HCT116 (cell line): ENCODE measurements around the gene DNAJC8. TPM values are rescaled to one million over a fixed set of nuclear protein-coding genes. Genes with fewer than 3 reads are reported as not detected.

Experiments used
- ATAC-seq: fragments of 200-7000 bp; cut with Tn5 transposase; 2 replicates; pipeline ENCODE4 v1.9.1; 2020; ENCODE audit warnings: mild to moderate bottlenecking, moderate library complexity
- BruUV-seq: library from RNA; stranded (reverse); fragments of 400-500 nt; replicated peaks from 2 replicates; lab custom pipeline; 2021; lab: Mats Ljungman, UMichigan
- CTCF ChIA-PET: fragments of 300-600 bp; sonication (Branson Sonifier 250); formaldehyde crosslinking; loops from one replicate; lab custom pipeline; 2021; ENCODE audit warnings: antibody characterized with exemption; lab: Charles Lee
- POLR2A ChIA-PET: fragments of 300-600, 350-600 bp; sonication (Branson Sonifier 250); formaldehyde crosslinking; loops from one replicate; lab custom pipeline; 2021; ENCODE audit warnings: antibody characterized with exemption; lab: Charles Lee
- RAD21 ChIA-PET, 2 experiments: fragments of 300-600 bp; sonication (Branson Sonifier 250); formaldehyde crosslinking; loops; one replicate each; lab custom pipeline; 2023; ENCODE audit warnings: low total read pairs in 2 of 2; ENCODE audit not compliant: uncharacterized antibody in 2 of 2, unreplicated experiment in 2 of 2, low non-redundant PET in 1 of 2; lab: Charles Lee
- DNase-seq: peaks from one replicate; pipeline ENCODE4 v3.0.0-alpha.2; 2010; ENCODE audit warnings: low read depth, low spot score
- H2AFZ ChIP-seq: fragments of 200-600 bp; shearing (Covaris generic), sonication (generic); 2 replicates; pipeline ENCODE4 v1.6.1; 2017; ENCODE audit warnings: low read depth, mixed run types, mixed read lengths, antibody characterized with exemption, low read length; ENCODE audit not compliant: poor library complexity, severe bottlenecking
- H3K27ac ChIP-seq: 2 replicates; pipeline ENCODE4 v1.5.1; 2012; ENCODE audit warnings: low read depth, low read length
- H3K27me3 ChIP-seq: fragments of 200-600 bp; sonication (generic); 2 replicates; pipeline ENCODE4 v1.6.1; 2016; ENCODE audit warnings: mixed run types, low read length, mixed read lengths; ENCODE audit not compliant: insufficient read depth
- H3K36me3 ChIP-seq, 2 experiments: fragments of 200-500 bp in 1 of 2; fragments of 200-600 bp in 1 of 2; sonication (Bioruptor generic) in 1 of 2; sonication (generic) in 1 of 2; 2 replicates each; pipeline versions ENCODE4 v1.5.1 to v1.6.1; 2014 to 2016; ENCODE audit warnings: low read length in 2 of 2, inconsistent platforms in 1 of 2, mixed read lengths in 1 of 2, mixed run types in 1 of 2; ENCODE audit not compliant: insufficient read depth in 2 of 2, control insufficient read depth in 1 of 2
- H3K4me1 ChIP-seq, 2 experiments: fragments of 200-600 bp in 1 of 2; sonication (generic) in 1 of 2; 2 replicates each; pipeline versions ENCODE4 v1.5.1 to v1.6.1; 2012 to 2017; ENCODE audit warnings: low read length in 2 of 2, inconsistent platforms in 1 of 2, mild to moderate bottlenecking in 1 of 2, mixed read lengths in 1 of 2, mixed run types in 1 of 2, moderate library complexity in 1 of 2; ENCODE audit not compliant: insufficient read depth in 2 of 2, control insufficient read depth in 1 of 2
- H3K4me2 ChIP-seq: fragments of 200-600 bp; sonication (generic); 2 replicates; pipeline ENCODE4 v1.6.1; 2017; ENCODE audit warnings: mixed run types, low read length, mixed read lengths
- H3K4me3 ChIP-seq, 2 experiments: fragments of 200-600 bp in 1 of 2; sonication (generic) in 1 of 2; replicated peaks in 1 of 2; 2 replicates each; pipeline ENCODE4 v1.5.1; 2011 to 2016; ENCODE audit warnings: low read length in 2 of 2, control low read depth in 1 of 2, low read depth in 1 of 2, mild to moderate bottlenecking in 1 of 2, mixed read lengths in 1 of 2, mixed run types in 1 of 2
- H3K79me2 ChIP-seq: fragments of 200-600 bp; sonication (generic); 2 replicates; pipeline ENCODE4 v1.6.1; 2017; ENCODE audit warnings: mild to moderate bottlenecking, mixed run types, low read length, moderate library complexity, mixed read lengths; ENCODE audit not compliant: insufficient read depth
- H3K9ac ChIP-seq: fragments of 200-600 bp; sonication (generic); 2 replicates; pipeline ENCODE4 v1.6.1; 2016; ENCODE audit warnings: low read length, mixed read lengths
- H3K9me2 ChIP-seq: fragments of 200-600 bp; sonication (generic), shearing (Covaris generic); 2 replicates; pipeline ENCODE4 v1.6.1; 2017; ENCODE audit warnings: mixed run types, mild to moderate bottlenecking, moderate library complexity; ENCODE audit not compliant: insufficient read depth
- H3K9me3 ChIP-seq, 2 experiments: fragments of 200-500 bp in 1 of 2; fragments of 200-600 bp in 1 of 2; sonication (Bioruptor generic) in 1 of 2; sonication (generic) in 1 of 2; 2 replicates each; pipeline ENCODE4 v1.6.1; 2014 to 2017; ENCODE audit warnings: low read length in 2 of 2, mixed read lengths in 2 of 2, inconsistent platforms in 1 of 2, low read depth in 1 of 2, mild to moderate bottlenecking in 1 of 2, mixed run types in 1 of 2, moderate library complexity in 1 of 2; ENCODE audit not compliant: control insufficient read depth in 1 of 2, insufficient read depth in 1 of 2
- H4K20me1 ChIP-seq: fragments of 200-600 bp; sonication (generic), shearing (Covaris generic); 2 replicates; pipeline ENCODE4 v1.6.1; 2017; ENCODE audit warnings: mixed run types, mild to moderate bottlenecking, moderate library complexity; ENCODE audit not compliant: insufficient read depth
- CBX3 ChIP-seq: IDR thresholded peaks from 2 replicates; pipeline ENCODE4 v1.6.1; 2012; ENCODE audit warnings: low read depth
- EZH2phosphoT487 ChIP-seq: fragments of 200-600 bp; IDR thresholded peaks from 2 replicates; pipeline ENCODE4 v1.6.1; 2018; ENCODE audit warnings: antibody characterized with exemption, borderline replicate concordance
- FOSL1 ChIP-seq: IDR thresholded peaks from 2 replicates; pipeline ENCODE4 v1.6.1; 2012; ENCODE audit warnings: low read depth
- MAX ChIP-seq: IDR thresholded peaks from 2 replicates; pipeline ENCODE4 v1.6.1; 2012
- POLR2AphosphoS5 ChIP-seq: IDR thresholded peaks from 2 replicates; pipeline ENCODE4 v1.6.1; 2011; ENCODE audit warnings: mild to moderate bottlenecking, low read depth, low read length, moderate library complexity
- SIN3A ChIP-seq: IDR thresholded peaks from 2 replicates; pipeline ENCODE4 v1.6.1; 2012; ENCODE audit warnings: low read depth
- intact Hi-C: fragments of 100-400 bp; cut with micrococcal nuclease; formaldehyde crosslinking; loops from 2 replicates; pipeline ENCODE4 v1.10.0; 2022
- total RNA-seq: library from RNA; stranded (reverse); gene quantifications from one replicate; pipeline ENCODE4 v1.2.1, GENCODE V29; 2021; ENCODE audit not compliant: unreplicated experiment
- TF ChIP-seq, protein P1 (sequence below), 3 experiments: fragments of 200-600 bp in 1 of 3; sonication (generic) in 1 of 3; IDR thresholded peaks in 2 of 3; conservative IDR thresholded peaks in 1 of 3; 2 replicates each; pipeline ENCODE4 v1.5.1; 2012 to 2017; ENCODE audit warnings: low read depth in 2 of 3, low read length in 2 of 3, antibody characterized with exemption in 1 of 3, borderline replicate concordance in 1 of 3, control low read depth in 1 of 3, mild to moderate bottlenecking in 1 of 3, mixed read lengths in 1 of 3, mixed run types in 1 of 3, moderate library complexity in 1 of 3; ENCODE audit not compliant: insufficient read depth in 1 of 3

The DNAJC8 gene
- total RNA-seq, 1 experiment from 2014 or later: 102 TPM

GRCh38 chr1:28278763-28279162 lies 45.9 kb upstream of the DNAJC8 start:
- no peaks in the 10 kb centered on the region for H3K4me1 ChIP-seq
- DNase-seq (no peak), ATAC-seq (no peak)
- POLR2A ChIA-PET: interaction anchor here (1.4 kb wide), 1 partner anchor 13 kb away, joined by 5 read pairs; no protein-coding TSS in a partner anchor
- RAD21 ChIA-PET: no interaction called here
- no peaks in the 10 kb centered on the region for H3K79me2 ChIP-seq
- no peaks in the 10 kb centered on the region for H3K27me3 ChIP-seq
- TF ChIP-seq CBX3: no peak
- TF ChIP-seq MAX: no peak
- TF ChIP-seq FOSL1: no peak
- no peak for TF ChIP-seq EZH2phosphoT487
- TF ChIP-seq, protein P1, sequence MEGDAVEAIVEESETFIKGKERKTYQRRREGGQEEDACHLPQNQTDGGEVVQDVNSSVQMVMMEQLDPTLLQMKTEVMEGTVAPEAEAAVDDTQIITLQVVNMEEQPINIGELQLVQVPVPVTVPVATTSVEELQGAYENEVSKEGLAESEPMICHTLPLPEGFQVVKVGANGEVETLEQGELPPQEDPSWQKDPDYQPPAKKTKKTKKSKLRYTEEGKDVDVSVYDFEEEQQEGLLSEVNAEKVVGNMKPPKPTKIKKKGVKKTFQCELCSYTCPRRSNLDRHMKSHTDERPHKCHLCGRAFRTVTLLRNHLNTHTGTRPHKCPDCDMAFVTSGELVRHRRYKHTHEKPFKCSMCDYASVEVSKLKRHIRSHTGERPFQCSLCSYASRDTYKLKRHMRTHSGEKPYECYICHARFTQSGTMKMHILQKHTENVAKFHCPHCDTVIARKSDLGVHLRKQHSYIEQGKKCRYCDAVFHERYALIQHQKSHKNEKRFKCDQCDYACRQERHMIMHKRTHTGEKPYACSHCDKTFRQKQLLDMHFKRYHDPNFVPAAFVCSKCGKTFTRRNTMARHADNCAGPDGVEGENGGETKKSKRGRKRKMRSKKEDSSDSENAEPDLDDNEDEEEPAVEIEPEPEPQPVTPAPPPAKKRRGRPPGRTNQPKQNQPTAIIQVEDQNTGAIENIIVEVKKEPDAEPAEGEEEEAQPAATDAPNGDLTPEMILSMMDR (IDR thresholded peaks at IDR 0.05 in 2 of 3, conservative IDR thresholded peaks at IDR 0.05 in 1 of 3; ENCODE audit: borderline replicate concordance in 1 of 3, insufficient read depth in 1 of 3, low read depth in 2 of 3, low read length in 2 of 3): no peak
- peaks cover 8 to 25% of the 10 kb centered on the region in 2 experiments; a peak in 3 of 4 replicates for H3K36me3 ChIP-seq
- no peak overlapping the region for H2AFZ ChIP-seq
- BruUV-seq: no TSS peak
- H4K20me1 ChIP-seq: no peaks in the 10 kb centered on the region
- intact Hi-C loops: no loop called here
- no peak overlapping the region for H3K4me3 ChIP-seq
- CTCF ChIA-PET: no interaction called here
- no peaks in the 10 kb centered on the region for H3K9me3 ChIP-seq
- no peak overlapping the region for H3K9ac ChIP-seq
- H3K4me2 ChIP-seq: no peak overlapping the region
- no peak overlapping the region for H3K27ac ChIP-seq
- no peaks in the 10 kb centered on the region for H3K9me2 ChIP-seq

- Histone ChIP-seq H3K4me2 (no peak overlapping the region), H3K27ac (no peak overlapping the region), H3K79me2 (peaks cover 7% of the 10 kb centered on the region; the same call in 1 of the 2 replicates), H3K9me3 (no peaks in the 10 kb centered on the region), H3K27me3 (no peaks in the 10 kb centered on the region), H3K36me3 (peaks cover 14 to 15% of the 10 kb centered on the region in 2 experiments), H3K9ac (no peak overlapping the region), H3K4me1 (no peaks in the 10 kb centered on the region), H4K20me1 (no peaks in the 10 kb centered on the region), H3K9me2 (no peaks in the 10 kb centered on the region), H3K4me3 (no peak overlapping the region), H2AFZ (no peak overlapping the region)
- CTCF ChIA-PET: no interaction called here
- ATAC-seq: peak; percentile 22; the same call in 1 of the 2 replicates
- intact Hi-C loops: no loop called here
- RAD21 ChIA-PET: no interaction called here
- POLR2A ChIA-PET: no interaction called here
- DNase-seq: no peak
- BruUV-seq: no TSS peak
- TF ChIP-seq SIN3A (no peak), POLR2AphosphoS5 (peak; percentile 32; the same call in 1 of the 2 replicates)
Observed at GRCh38 chr1:28273216-28273860, 40.5 kb upstream of the DNAJC8 start.
